Fibroblast of pulmonary artery (primary cell): Measurements from ENCODE around the gene SLC12A3.

Experiments
- DNase-seq: peaks from one replicate; pipeline ENCODE4 v3.0.0-alpha.2; 2010; ENCODE audit warnings: low read depth
- H3K4me3 ChIP-seq: replicated peaks from 2 replicates; pipeline ENCODE4 v1.5.1; 2011; ENCODE audit warnings: low read depth, mild to moderate bottlenecking, control low read depth, low read length, moderate library complexity
- CTCF ChIP-seq: IDR thresholded peaks from 2 replicates; pipeline ENCODE4 v1.5.1; 2011; ENCODE audit warnings: mild to moderate bottlenecking, control low read depth, low read length, inconsistent platforms; ENCODE audit errors: missing control alignments

Gene SLC12A3

GRCh38 chr16:56956076-56956475 is 91.1 kb downstream of the SLC12A3 start:
- no peak overlapping the region for H3K4me3 ChIP-seq
- DNase-seq: no peak
- TF ChIP-seq CTCF: no peak

GRCh38 chr16:56956756-56957155 is 91.7 kb downstream of the SLC12A3 start:
- H3K4me3 ChIP-seq: no peak overlapping the region
- no peak for DNase-seq
- TF ChIP-seq CTCF: peak; percentile 19

GRCh38 chr16:56960681-56961281 is 95.8 kb downstream of the SLC12A3 start:
- no peak for TF ChIP-seq CTCF
- no peak overlapping the region for H3K4me3 ChIP-seq
- peak; percentile 67 for DNase-seq

- TF ChIP-seq CTCF: no peak
- DNase-seq: peak; percentile 70
- no peak overlapping the region for H3K4me3 ChIP-seq
These were observed 96.4 kb downstream of the SLC12A3 start for GRCh38 chr16:56961386-56961785.

- H3K4me3 ChIP-seq: no peak within 1 kb of the TSS
- no peak for DNase-seq
- no peak for TF ChIP-seq CTCF
These were observed 96.9 kb downstream of the SLC12A3 start, which contains the start of gene CETP for GRCh38 chr16:56961851-56962281. Gene CETP, plus strand, starts transcription at chr16:56961950. Its CDS starts 30 bp downstream, at chr16:56961980.

GRCh38 chr16:56964243-56965148 is 99.5 kb downstream of the SLC12A3 start:
- peak; percentile 85 for DNase-seq
- peak; percentile 53 for TF ChIP-seq CTCF
- no peak overlapping the region for H3K4me3 ChIP-seq
